ENCODE data around the gene PSMC3. TPM values are rescaled to one million over a fixed set of nuclear protein-coding genes. Genes with fewer than 3 reads are reported as not detected.

The PSMC3 gene
- polyA plus RNA-seq, 5 donors = 120 to 156 (median 139) TPM

GRCh38 chr11:47378010-47378835 is 48.0 kb downstream of the PSMC3 start, which contains the start of gene SPI1:
Gene SPI1 (minus strand): TSS chr11:47378547. CDS start chr11:47378353, 194 bp downstream.
- no peak for DNase-seq

GRCh38 chr11:47377571-47378009 is 48.6 kb downstream of the PSMC3 start:
- DNase-seq = no peak

DNA sequence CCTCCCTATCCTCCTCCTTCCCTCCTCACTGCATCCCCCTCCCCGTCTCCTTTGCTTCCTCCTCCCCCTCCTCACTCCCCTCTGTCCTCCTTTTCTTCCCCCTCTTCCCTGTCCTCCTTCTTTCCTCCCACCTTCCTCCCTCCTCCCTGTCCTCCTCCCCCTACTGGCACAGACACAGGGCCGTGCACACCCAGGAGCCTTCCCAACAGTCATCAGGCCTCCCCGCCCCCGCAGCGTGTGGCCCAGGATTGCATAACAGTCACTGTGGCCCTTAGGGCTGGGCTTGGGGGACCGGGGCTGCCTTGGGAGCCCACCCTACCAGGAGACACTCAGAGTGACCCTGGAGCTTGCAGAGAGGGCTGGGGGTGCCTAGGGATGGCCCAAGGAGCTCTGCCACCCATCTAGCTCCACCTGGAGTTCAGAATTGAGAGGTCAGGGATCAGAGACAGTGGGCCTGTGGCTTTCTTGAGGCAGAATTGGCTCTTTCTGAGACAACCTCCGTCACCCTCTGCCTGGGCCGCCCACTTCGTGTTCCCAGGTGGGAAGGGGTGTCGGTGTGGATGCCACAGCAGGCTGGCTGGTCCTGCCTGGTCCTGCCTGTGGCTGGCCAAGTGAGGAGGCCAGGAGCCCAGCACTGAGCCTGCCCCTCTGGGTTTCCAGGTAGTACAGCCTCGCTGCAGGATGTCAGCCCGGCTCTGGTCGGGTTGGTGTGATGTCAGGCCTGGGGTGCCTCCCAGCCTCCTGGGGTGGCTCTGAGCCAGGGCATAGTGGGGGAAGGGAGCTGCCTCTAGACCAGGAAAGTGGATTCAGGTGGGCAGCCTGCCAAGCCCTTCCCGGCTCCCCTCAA is 49.5 kb downstream of the PSMC3 start:
- no peak for DNase-seq

- DNase-seq = no peak
Measured at GRCh38 chr11:47376107-47376524, 50.1 kb downstream of the PSMC3 start.

DNA sequence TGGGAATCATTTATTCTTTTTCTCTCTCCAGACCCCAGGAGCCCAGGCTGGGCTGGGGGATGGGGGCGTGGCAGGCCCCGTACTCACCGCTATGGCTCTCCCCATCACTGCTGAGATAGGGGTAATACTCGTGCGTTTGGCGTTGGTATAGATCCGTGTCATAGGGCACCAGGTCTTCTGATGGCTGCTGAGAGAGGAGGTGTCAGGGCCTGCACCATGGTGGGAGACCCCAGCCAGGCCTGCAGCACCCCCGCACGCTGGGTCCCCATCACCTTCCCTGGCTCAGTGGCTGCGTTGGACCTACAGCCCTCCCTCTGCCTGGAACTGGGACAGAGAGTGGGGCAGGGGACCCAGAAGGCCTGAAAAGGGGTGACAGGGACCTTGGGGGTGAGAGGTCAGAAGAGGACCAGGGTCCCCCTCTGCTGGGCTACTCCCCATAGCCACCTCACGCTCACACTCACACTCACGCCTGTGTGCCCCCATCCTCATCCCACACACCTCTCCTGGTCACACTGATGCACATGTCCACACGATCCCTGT is 50.6 kb downstream of the PSMC3 start:
- DNase-seq = no peak

DNA sequence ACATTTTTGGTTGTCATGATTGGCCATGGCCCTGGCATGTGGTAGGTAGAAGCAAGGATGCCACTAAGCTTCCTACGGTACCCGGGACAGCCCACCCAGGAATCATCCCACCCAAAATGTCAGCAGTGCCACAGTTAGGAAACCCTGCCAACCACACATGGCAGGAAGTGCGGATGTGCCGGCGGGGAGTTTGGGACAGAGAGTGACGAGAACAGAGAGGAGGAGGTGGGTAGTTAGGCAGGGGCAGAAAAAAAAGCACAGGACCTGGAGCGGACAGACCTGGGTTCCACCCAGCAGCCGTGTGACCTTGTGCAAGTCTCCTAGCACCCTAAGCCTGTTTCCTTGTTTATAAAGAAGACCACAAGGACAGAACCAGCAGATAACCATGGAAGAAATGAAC is 51.2 kb downstream of the PSMC3 start:
- no peak for DNase-seq

DNA sequence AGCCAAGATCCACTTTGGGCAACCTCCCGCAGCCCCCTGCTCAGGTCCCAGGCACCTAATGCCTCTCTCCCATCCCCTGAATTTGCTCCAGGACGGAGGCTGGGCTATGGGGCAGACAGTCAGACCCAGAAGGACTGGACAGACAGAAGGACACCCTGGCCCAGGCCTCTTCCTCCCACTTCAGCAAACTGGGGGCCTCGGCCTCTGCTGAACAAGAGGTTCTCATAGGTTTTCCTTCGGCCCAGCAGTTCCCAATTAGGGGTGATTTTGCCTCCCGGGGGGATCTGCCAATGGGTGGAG is 51.6 kb downstream of the PSMC3 start:
- DNase-seq = no peak

- peak; percentile 62 for DNase-seq
Measured at GRCh38 chr11:47373876-47374719, 52.1 kb downstream of the PSMC3 start.

- no peak for DNase-seq
Measured at GRCh38 chr11:47372422-47372821, 53.8 kb downstream of the PSMC3 start.

GRCh38 chr11:47369676-47370075 is 56.6 kb downstream of the PSMC3 start:
- DNase-seq = no peak

Other genes starting within 250 kb of the PSMC3 start
- 10 to 100 TPM; 76.2 to 95.2 (median 91.0) TPM for gene ARFGAP2, start 249.6 kb downstream of the PSMC3 start, polyA plus RNA-seq (ENCODE audit: insufficient read depth in 1 of 5, insufficient read length in 5 of 5, low replicate concordance in 1 of 5)
- gene PACSIN3, start 240.0 kb downstream of the PSMC3 start, polyA plus RNA-seq (ENCODE audit: insufficient read depth in 1 of 5, insufficient read length in 5 of 5, low replicate concordance in 1 of 5) = 10 to 100 TPM; 35.4 to 67.1 (median 54.2) TPM
- 10 to 100 TPM; 20.5 to 28.2 (median 24.5) TPM for gene DDB2, start 211.5 kb downstream of the PSMC3 start, polyA plus RNA-seq (ENCODE audit: insufficient read depth in 1 of 5, insufficient read length in 5 of 5, low replicate concordance in 1 of 5)
- 10 to 100 TPM; 33.8 to 43.1 (median 36.5) TPM for gene ACP2, start 177.6 kb downstream of the PSMC3 start, polyA plus RNA-seq (ENCODE audit: insufficient read depth in 1 of 5, insufficient read length in 5 of 5, low replicate concordance in 1 of 5)
- gene NR1H3, start 168.4 kb downstream of the PSMC3 start, polyA plus RNA-seq (ENCODE audit: insufficient read depth in 1 of 5, insufficient read length in 5 of 5, low replicate concordance in 1 of 5) = 10 to 100 TPM; 39.7 to 57.9 (median 53.0) TPM
- gene MADD, start 156.3 kb downstream of the PSMC3 start, polyA plus RNA-seq (ENCODE audit: insufficient read depth in 1 of 5, insufficient read length in 5 of 5, low replicate concordance in 1 of 5) = 10 to 100 TPM; 41.9 to 60.4 (median 47.2) TPM
- gene MYBPC3, start 73.7 kb downstream of the PSMC3 start, polyA plus RNA-seq (ENCODE audit: insufficient read depth in 1 of 5, insufficient read length in 5 of 5, low replicate concordance in 1 of 5) = under 1 TPM in 1 of 5 donors, not detected in 4; 0.03 TPM
- 1 to 10 TPM; 4.0 to 8.8 (median 5.2) TPM for gene SPI1, start 47.9 kb downstream of the PSMC3 start, polyA plus RNA-seq (ENCODE audit: insufficient read depth in 1 of 5, insufficient read length in 5 of 5, low replicate concordance in 1 of 5)
- 10 to 100 TPM; 23.0 to 54.0 (median 35.4) TPM for gene SLC39A13, start 17.8 kb downstream of the PSMC3 start, polyA plus RNA-seq (ENCODE audit: insufficient read depth in 1 of 5, insufficient read length in 5 of 5, low replicate concordance in 1 of 5)
- 1 to 10 TPM in 1 of 5 donors, under 1 TPM in 4; 0.29 to 5.1 (median 0.37) TPM for gene RAPSN, start 22.7 kb upstream of the PSMC3 start, polyA plus RNA-seq (ENCODE audit: insufficient read depth in 1 of 5, insufficient read length in 5 of 5, low replicate concordance in 1 of 5)
- 100 to 1,000 TPM in 1 of 5 donors, 10 to 100 TPM in 4; 70.6 to 103 (median 85.1) TPM for gene CELF1, start 126.7 kb upstream of the PSMC3 start, polyA plus RNA-seq (ENCODE audit: insufficient read depth in 1 of 5, insufficient read length in 5 of 5, low replicate concordance in 1 of 5)
- 10 to 100 TPM; 35.0 to 53.6 (median 38.1) TPM for gene PTPMT1, start 139.2 kb upstream of the PSMC3 start, polyA plus RNA-seq (ENCODE audit: insufficient read depth in 1 of 5, insufficient read length in 5 of 5, low replicate concordance in 1 of 5)
- gene KBTBD4, start 152.5 kb upstream of the PSMC3 start, polyA plus RNA-seq (ENCODE audit: insufficient read depth in 1 of 5, insufficient read length in 5 of 5, low replicate concordance in 1 of 5) = 10 to 100 TPM; 19.5 to 20.5 (median 19.9) TPM
- 100 to 1,000 TPM; 101 to 116 (median 108) TPM for gene NDUFS3, start 152.6 kb upstream of the PSMC3 start, polyA plus RNA-seq (ENCODE audit: insufficient read depth in 1 of 5, insufficient read length in 5 of 5, low replicate concordance in 1 of 5)
- under 1 TPM; 0.08 to 0.30 (median 0.24) TPM for gene FAM180B, start 160.2 kb upstream of the PSMC3 start, polyA plus RNA-seq (ENCODE audit: insufficient read depth in 1 of 5, insufficient read length in 5 of 5, low replicate concordance in 1 of 5)
- 1 to 10 TPM; 2.6 to 8.1 (median 3.5) TPM for gene C1QTNF4, start 168.0 kb upstream of the PSMC3 start, polyA plus RNA-seq (ENCODE audit: insufficient read depth in 1 of 5, insufficient read length in 5 of 5, low replicate concordance in 1 of 5)
- gene MTCH2, start 216.1 kb upstream of the PSMC3 start, polyA plus RNA-seq (ENCODE audit: insufficient read depth in 1 of 5, insufficient read length in 5 of 5, low replicate concordance in 1 of 5) = 10 to 100 TPM; 54.0 to 69.7 (median 62.9) TPM

Data from right lung (tissue), 5 donors.